ENCODE measurements around the gene COL23A1. TPM values are rescaled to one million over a fixed set of nuclear protein-coding genes. Genes with fewer than 3 reads are reported as not detected.

The COL23A1 gene
- total RNA-seq, 4 donors from 2014 or later = 0.93 to 4.6 (median 2.4) TPM

GRCh38 chr5:178563621-178564020, 26.6 kb downstream of the COL23A1 start:
- no peak overlapping the region for H3K4me3 ChIP-seq
- no peaks in the 10 kb centered on the region for H3K9me3 ChIP-seq
- peaks cover 7% of the 10 kb centered on the region for H3K27me3 ChIP-seq
- TF ChIP-seq, protein P1, sequence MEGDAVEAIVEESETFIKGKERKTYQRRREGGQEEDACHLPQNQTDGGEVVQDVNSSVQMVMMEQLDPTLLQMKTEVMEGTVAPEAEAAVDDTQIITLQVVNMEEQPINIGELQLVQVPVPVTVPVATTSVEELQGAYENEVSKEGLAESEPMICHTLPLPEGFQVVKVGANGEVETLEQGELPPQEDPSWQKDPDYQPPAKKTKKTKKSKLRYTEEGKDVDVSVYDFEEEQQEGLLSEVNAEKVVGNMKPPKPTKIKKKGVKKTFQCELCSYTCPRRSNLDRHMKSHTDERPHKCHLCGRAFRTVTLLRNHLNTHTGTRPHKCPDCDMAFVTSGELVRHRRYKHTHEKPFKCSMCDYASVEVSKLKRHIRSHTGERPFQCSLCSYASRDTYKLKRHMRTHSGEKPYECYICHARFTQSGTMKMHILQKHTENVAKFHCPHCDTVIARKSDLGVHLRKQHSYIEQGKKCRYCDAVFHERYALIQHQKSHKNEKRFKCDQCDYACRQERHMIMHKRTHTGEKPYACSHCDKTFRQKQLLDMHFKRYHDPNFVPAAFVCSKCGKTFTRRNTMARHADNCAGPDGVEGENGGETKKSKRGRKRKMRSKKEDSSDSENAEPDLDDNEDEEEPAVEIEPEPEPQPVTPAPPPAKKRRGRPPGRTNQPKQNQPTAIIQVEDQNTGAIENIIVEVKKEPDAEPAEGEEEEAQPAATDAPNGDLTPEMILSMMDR (IDR thresholded peaks at IDR 0.05) = no peak
- TF ChIP-seq EP300 (IDR thresholded peaks at IDR 0.05) (no peak), POLR2A (IDR thresholded peaks at IDR 0.05) (no peak), POLR2AphosphoS5 (IDR thresholded peaks at IDR 0.05) (no peak)
- ATAC-seq = no peak
- H3K4me1 ChIP-seq = no peaks in the 10 kb centered on the region
- H3K36me3 ChIP-seq = no peaks in the 10 kb centered on the region
- WGBS, 2 donors (ENCODE audit: low coverage in 1 of 2) = 85 to 91% methylated on average over 6 to 8 of the region's 8 CpGs
- H3K27ac ChIP-seq = no peak overlapping the region

DNA sequence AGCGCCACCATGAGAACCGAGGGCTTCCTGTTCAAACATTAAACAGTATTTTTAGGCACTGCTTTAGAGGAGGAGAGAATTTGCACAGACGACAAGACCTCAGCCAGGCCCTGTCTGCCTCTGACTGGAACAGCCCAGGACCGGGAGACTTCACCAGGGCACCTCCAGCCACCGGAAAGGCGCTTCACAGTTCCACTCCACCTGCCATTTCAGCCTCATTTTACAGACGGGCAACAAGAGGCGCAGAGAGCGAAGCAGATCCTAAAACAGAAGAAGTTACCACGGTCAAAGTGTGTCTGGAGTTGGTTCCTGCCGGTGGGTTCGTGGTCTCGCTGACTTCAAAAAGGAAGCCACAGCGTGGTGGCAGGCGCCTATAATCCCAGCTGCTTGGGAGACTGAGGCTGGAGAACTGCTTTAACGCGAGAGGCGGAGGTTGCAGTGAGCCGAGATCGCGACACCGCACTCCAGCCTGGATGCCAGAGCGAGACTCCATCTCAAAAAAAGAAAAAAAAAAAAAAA, 28.4 kb downstream of the COL23A1 start:
- WGBS, 2 donors (ENCODE audit: low coverage in 1 of 2) = 75 to 88% methylated on average over 5 to 19 of the region's 23 CpGs
- no peaks in the 10 kb centered on the region for H3K9me3 ChIP-seq
- no peak for ATAC-seq
- no peaks in the 10 kb centered on the region for H3K36me3 ChIP-seq
- TF ChIP-seq EP300 (IDR thresholded peaks at IDR 0.05) (no peak), POLR2AphosphoS5 (IDR thresholded peaks at IDR 0.05) (no peak), POLR2A (IDR thresholded peaks at IDR 0.05) (no peak)
- TF ChIP-seq, protein P1 (IDR thresholded peaks at IDR 0.05) = no peak
- no peak overlapping the region for H3K4me3 ChIP-seq
- no peaks in the 10 kb centered on the region for H3K4me1 ChIP-seq
- no peak overlapping the region for H3K27ac ChIP-seq
- H3K27me3 ChIP-seq = peaks cover 11% of the 10 kb centered on the region

- ATAC-seq = no peak
- no peaks in the 10 kb centered on the region for H3K36me3 ChIP-seq
- H3K27me3 ChIP-seq = peaks cover 11% of the 10 kb centered on the region
- no peaks in the 10 kb centered on the region for H3K9me3 ChIP-seq
- no peak overlapping the region for H3K27ac ChIP-seq
- H3K4me1 ChIP-seq = no peaks in the 10 kb centered on the region
- TF ChIP-seq EP300 (IDR thresholded peaks at IDR 0.05) (no peak), POLR2AphosphoS5 (IDR thresholded peaks at IDR 0.05) (no peak), POLR2A (IDR thresholded peaks at IDR 0.05) (no peak)
- TF ChIP-seq, protein P1 (IDR thresholded peaks at IDR 0.05) = no peak
- 90% methylated on average over 6 of the region's 7 CpGs; no CpG with 5 or more reads in 1 of the 2 donors for WGBS, 2 donors (ENCODE audit: low coverage in 1 of 2)
- H3K4me3 ChIP-seq = no peak overlapping the region
Observed at GRCh38 chr5:178560911-178561310, 29.3 kb downstream of the COL23A1 start.

- H3K36me3 ChIP-seq = no peaks in the 10 kb centered on the region
- no peaks in the 10 kb centered on the region for H3K9me3 ChIP-seq
- H3K4me1 ChIP-seq = no peaks in the 10 kb centered on the region
- H3K27me3 ChIP-seq = peaks cover 4% of the 10 kb centered on the region
- no peak overlapping the region for H3K27ac ChIP-seq
- no peak for ATAC-seq
- 100% methylated on average over 1 of the region's 11 CpGs; no CpG with 5 or more reads in 1 of the 2 donors for WGBS, 2 donors (ENCODE audit: low coverage in 1 of 2)
- TF ChIP-seq POLR2AphosphoS5 (IDR thresholded peaks at IDR 0.05) = no peak
- no peak for TF ChIP-seq EP300 (IDR thresholded peaks at IDR 0.05)
- TF ChIP-seq POLR2A (IDR thresholded peaks at IDR 0.05) = no peak
- TF ChIP-seq, protein P1 (IDR thresholded peaks at IDR 0.05) = no peak
- no peak overlapping the region for H3K4me3 ChIP-seq
Observed at GRCh38 chr5:178557416-178557815, 32.8 kb downstream of the COL23A1 start.

DNA sequence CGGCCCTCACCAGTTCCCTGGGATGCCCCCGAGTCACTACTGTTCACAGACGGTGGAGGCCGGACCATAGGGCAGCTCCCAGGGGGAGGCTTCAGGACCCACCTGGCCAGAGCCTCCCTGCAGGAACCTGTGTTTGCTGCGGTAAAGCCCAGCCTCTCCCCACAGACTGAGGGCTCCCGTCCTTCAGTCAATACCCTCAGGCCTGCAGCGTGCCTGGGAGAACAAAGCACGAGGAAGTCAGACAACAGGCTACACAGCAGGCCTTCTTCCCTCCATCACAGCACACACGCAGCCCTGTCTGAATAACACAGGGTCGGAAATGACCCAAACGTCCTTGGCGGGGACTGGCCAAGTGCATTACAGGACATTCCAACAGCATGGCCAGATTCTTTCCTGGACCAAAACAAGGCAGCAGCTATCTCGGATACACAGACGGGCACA, 34.4 kb downstream of the COL23A1 start:
- TF ChIP-seq EP300 (IDR thresholded peaks at IDR 0.05) = no peak
- no peak for TF ChIP-seq POLR2AphosphoS5 (IDR thresholded peaks at IDR 0.05)
- no peak for TF ChIP-seq POLR2A (IDR thresholded peaks at IDR 0.05)
- TF ChIP-seq, protein P1 (IDR thresholded peaks at IDR 0.05) = no peak
- 88% methylated on average over 5 of the region's 14 CpGs; no CpG with 5 or more reads in 1 of the 2 donors for WGBS, 2 donors (ENCODE audit: low coverage in 1 of 2)
- Histone ChIP-seq H3K27ac (no peak overlapping the region), H3K9me3 (no peaks in the 10 kb centered on the region), H3K36me3 (no peaks in the 10 kb centered on the region), H3K4me1 (no peaks in the 10 kb centered on the region), H3K27me3 (peaks cover 4% of the 10 kb centered on the region), H3K4me3 (no peak overlapping the region)
- ATAC-seq = no peak

Data from gastroesophageal sphincter (tissue), 4 donors.